A549 (cell line): ENCODE results near the gene POU2F3. TPM values are rescaled to one million over a fixed set of nuclear protein-coding genes. Genes with fewer than 3 reads are reported as not detected.

Experiments
- ATAC-seq, 2 experiments: fragments of 200-7000 bp in 1 of 2; fragments of >200 bp in 1 of 2; cut with Nextera tagmentation in 1 of 2; cut with Tn5 transposase in 1 of 2; 3 replicates each; pipeline versions ENCODE4 v1.8.0 to v1.9.1; 2018 to 2020; ENCODE audit warnings: mild to moderate bottlenecking in 1 of 2, moderate library complexity in 1 of 2
- CTCF ChIA-PET: fragments of 300-600 bp; sonication (Branson Sonifier 250); formaldehyde crosslinking; extraction: SDS; loops from one replicate; lab custom pipeline; 2021; ENCODE audit warnings: antibody characterized with exemption, inconsistent platforms; lab: Yijun Ruan, JAX
- POLR2A ChIA-PET: fragments of 350-600 bp; formaldehyde crosslinking; extraction: SDS; loops from one replicate; lab custom pipeline; 2021; ENCODE audit warnings: antibody characterized with exemption, inconsistent platforms; lab: Yijun Ruan, JAX
- DNase-seq, 2 experiments: peaks; one replicate each; pipeline versions ENCODE4 v3.0.0 to v3.0.0-alpha.2; 2011 to 2016; ENCODE audit warnings: low read depth in 1 of 2, low spot score in 1 of 2
- FAIRE-seq: peaks from 2 replicates; lab custom pipeline; 2011; peaks lifted over from hg19 to GRCh38; lab: Jason Lieb, UNC
- H3K27ac ChIP-seq, 2 experiments: fragments of >200 bp; sonication (Bioruptor Twin); formaldehyde crosslinking; 3 replicates each; pipeline ENCODE4 v1.5.1; 2016 to 2017
- H3K4me1 ChIP-seq: fragments of >200 bp; sonication (Bioruptor Twin); formaldehyde crosslinking; 3 replicates; pipeline ENCODE4 v1.6.1; 2016
- H3K4me2 ChIP-seq: fragments of >200 bp; sonication (Bioruptor Twin); formaldehyde crosslinking; 3 replicates; pipeline ENCODE4 v1.6.1; 2016
- H3K4me3 ChIP-seq: fragments of >200 bp; sonication (Bioruptor Twin); formaldehyde crosslinking; 3 replicates; pipeline ENCODE4 v1.5.1; 2016
- H3K9me3 ChIP-seq: fragments of >200 bp; sonication (Bioruptor Twin); formaldehyde crosslinking; 3 replicates; pipeline ENCODE4 v1.6.1; 2016
- ATOH8 ChIP-seq: fragments of 250-450 bp; sonication (Bioruptor Pico); IDR thresholded peaks from 2 replicates; pipeline ENCODE4 v1.5.0; 2020; ENCODE audit warnings: low read depth, mild to moderate bottlenecking, moderate library complexity
- BHLHE40 ChIP-seq: IDR thresholded peaks from 2 replicates; pipeline ENCODE4 v1.6.1; 2012; ENCODE audit warnings: low read depth, low read length, inconsistent platforms
- CBX2 ChIP-seq: fragments of 200-600 bp; sonication (generic); IDR thresholded peaks from 2 replicates; pipeline ENCODE4 v1.6.1; 2016; ENCODE audit warnings: low read depth, mild to moderate bottlenecking, borderline replicate concordance
- CBX8 ChIP-seq: fragments of 200-600 bp; sonication (generic); IDR thresholded peaks from 2 replicates; pipeline ENCODE4 v1.6.1; 2016
- EHF ChIP-seq: fragments of 250-450 bp; sonication (Bioruptor Pico); IDR thresholded peaks from 2 replicates; pipeline ENCODE4 v1.5.0; 2020; ENCODE audit warnings: mild to moderate bottlenecking
- EHMT2 ChIP-seq: fragments of 200-600 bp; sonication (generic); IDR thresholded peaks from 2 replicates; pipeline ENCODE4 v1.6.1; 2016; ENCODE audit warnings: antibody characterized with exemption, low read depth, mild to moderate bottlenecking, moderate library complexity
- EP300 ChIP-seq, 2 experiments: fragments of >200 bp; sonication (Bioruptor Twin); formaldehyde crosslinking; IDR thresholded peaks; 2 replicates in 1 of 2; 3 replicates in 1 of 2; pipeline ENCODE4 v1.6.1; 2016 to 2017
- ESRRA ChIP-seq: fragments of 150-350 bp; IDR thresholded peaks from 2 replicates; pipeline ENCODE4 v1.6.1; 2014; ENCODE audit warnings: mild to moderate bottlenecking, low read length, borderline replicate concordance
- FOSB ChIP-seq: fragments of 250-450 bp; sonication (Bioruptor Pico); IDR thresholded peaks from 2 replicates; pipeline ENCODE4 v1.5.0; 2020; ENCODE audit warnings: mild to moderate bottlenecking, moderate library complexity
- FOXS1 ChIP-seq: fragments of 250-450 bp; sonication (Bioruptor Pico); IDR thresholded peaks from 2 replicates; pipeline ENCODE4 v1.5.0; 2020; ENCODE audit warnings: mild to moderate bottlenecking, moderate library complexity
- HDAC2 ChIP-seq: fragments of 200-600 bp; sonication (generic); IDR thresholded peaks from 2 replicates; pipeline ENCODE4 v1.6.1; 2016
- HMGXB4 ChIP-seq: fragments of 250-450 bp; sonication (Bioruptor Pico); IDR thresholded peaks from 2 replicates; pipeline ENCODE4 v1.5.0; 2021; ENCODE audit warnings: mild to moderate bottlenecking, moderate library complexity, borderline replicate concordance
- HOXB13 ChIP-seq: fragments of 250-450 bp; sonication (Bioruptor Pico); IDR thresholded peaks from 2 replicates; pipeline ENCODE4 v1.5.0; 2020; ENCODE audit warnings: low read depth, mild to moderate bottlenecking, moderate library complexity
- JUN ChIP-seq, 2 experiments: fragments of >200 bp; sonication (Bioruptor Twin); formaldehyde crosslinking; IDR thresholded peaks; 2 replicates in 1 of 2; 3 replicates in 1 of 2; pipeline ENCODE4 v1.6.1; 2016 to 2017
- JUNB ChIP-seq: fragments of >200 bp; sonication (Bioruptor Twin); formaldehyde crosslinking; IDR thresholded peaks from 2 replicates; pipeline ENCODE4 v1.6.1; 2016
- KDM1A ChIP-seq: fragments of 200-600 bp; sonication (generic); IDR thresholded peaks from 2 replicates; pipeline ENCODE4 v1.6.1; 2016; ENCODE audit warnings: low read depth, mild to moderate bottlenecking
- KDM5A ChIP-seq: fragments of 200-600 bp; sonication (generic); IDR thresholded peaks from 2 replicates; pipeline ENCODE4 v1.6.1; 2016; ENCODE audit warnings: antibody characterized with exemption, mild to moderate bottlenecking
- MAFK ChIP-seq: fragments of 450-650 bp; IDR thresholded peaks from 2 replicates; pipeline ENCODE4 v1.6.1; 2014; ENCODE audit not compliant: partially characterized antibody
- MYC ChIP-seq: IDR thresholded peaks from 2 replicates; pipeline ENCODE4 v1.6.1; 2012; ENCODE audit warnings: mild to moderate bottlenecking, inconsistent platforms, low read length, improper control_type of control experiment, borderline replicate concordance
- NFE2L2 ChIP-seq: fragments of 150-350 bp; conservative IDR thresholded peaks from 2 replicates; pipeline ENCODE4 v1.6.1; 2014; ENCODE audit warnings: low read length
- PHF8 ChIP-seq: fragments of 200-600 bp; sonication (generic); IDR thresholded peaks from 2 replicates; pipeline ENCODE4 v1.6.1; 2016; ENCODE audit warnings: low read depth, mild to moderate bottlenecking, antibody characterized with exemption, moderate library complexity, borderline replicate concordance
- POLR2A ChIP-seq: IDR thresholded peaks from 2 replicates; pipeline ENCODE4 v1.6.1; 2012; ENCODE audit warnings: mild to moderate bottlenecking, low read length
- POLR2AphosphoS2 ChIP-seq: conservative IDR thresholded peaks from 2 replicates; pipeline ENCODE4 v1.6.1; 2012; ENCODE audit warnings: low read length, improper control_type of control experiment, inconsistent platforms
- RARB ChIP-seq: fragments of 250-450 bp; sonication (Bioruptor Pico); IDR thresholded peaks from 2 replicates; pipeline ENCODE4 v1.8.0; 2021; ENCODE audit warnings: mild to moderate bottlenecking, moderate library complexity
- RCOR1 ChIP-seq: fragments of 150-350 bp; IDR thresholded peaks from 2 replicates; pipeline ENCODE4 v1.6.1; 2014; ENCODE audit warnings: antibody characterized with exemption, low read length, low read depth
- REST ChIP-seq: fragments of 200-600 bp; sonication (generic); IDR thresholded peaks from 2 replicates; pipeline ENCODE4 v1.6.1; 2016; ENCODE audit warnings: antibody characterized with exemption, mild to moderate bottlenecking, moderate library complexity
- RNF2 ChIP-seq: fragments of 200-600 bp; sonication (generic); IDR thresholded peaks from 2 replicates; pipeline ENCODE4 v1.6.1; 2016; ENCODE audit warnings: low read depth, mild to moderate bottlenecking, antibody characterized with exemption, moderate library complexity, borderline replicate concordance
- SMC3 ChIP-seq: fragments of >200 bp; sonication (Bioruptor Twin); formaldehyde crosslinking; IDR thresholded peaks from 3 replicates; pipeline ENCODE4 v1.6.1; 2018; ENCODE audit warnings: inconsistent platforms
- SREBF2 ChIP-seq: fragments of 450-650 bp; IDR thresholded peaks from 2 replicates; pipeline ENCODE4 v1.6.1; 2014; ENCODE audit warnings: mild to moderate bottlenecking, moderate library complexity
- TFCP2L1 ChIP-seq: fragments of 250-450 bp; sonication (Bioruptor Pico); IDR thresholded peaks from 2 replicates; pipeline ENCODE4 v1.5.0; 2021; ENCODE audit warnings: mild to moderate bottlenecking
- ZC3H11A ChIP-seq: fragments of 450-650 bp; IDR thresholded peaks from 2 replicates; pipeline ENCODE4 v1.6.1; 2014; ENCODE audit warnings: antibody characterized with exemption, mild to moderate bottlenecking
- WGBS: methylation state at CpG from one replicate; pipeline ENCODE4 v1.1.6; 2017; ENCODE audit errors: missing lambda C conversion rate; 5-methylcytosine and 5-hydroxymethylcytosine counted together
- polyA plus RNA-seq, 4 experiments: library from polyadenylated mRNA; depleted of rRNA in 3 of 4; stranded (reverse); fragments of >200 nt; fragmentation: RNase III in 1 of 4; extraction: RNeasy Plus Mini Kit Qiagen cat#74134 plus additional on column Dnase treatment in 1 of 4; gene quantifications; 2 replicates in 3 of 4; 3 replicates in 1 of 4; pipeline ENCODE4 v1.2.3, GENCODE V29; 2011 to 2017

Gene POU2F3
- polyA plus RNA-seq, 2 of the 4 experiments (the other 2 are of a cell fraction), result not detected

GRCh38 chr11:120241277-120241676 lies 1.3 kb downstream of the POU2F3 start:
- DNase-seq, result no peak
- WGBS, result 52% methylated on average over 2 of the region's 7 CpGs
- Histone ChIP-seq H3K4me3 (no peak overlapping the region), H3K9me3 (no peaks in the 10 kb centered on the region), H3K4me2 (no peak overlapping the region), H3K4me1 (no peaks in the 10 kb centered on the region), H3K27ac (no peak overlapping the region)
- TF ChIP-seq EHF (CRISPR knock-in tag) (no peak), POLR2AphosphoS2 (no peak), ATOH8 (CRISPR knock-in tag) (no peak), HDAC2 (no peak), RNF2 (no peak), REST (no peak), EHMT2 (no peak), KDM5A (no peak), FOSB (no peak), KDM1A (no peak), CBX8 (no peak), SREBF2 (no peak), MYC (no peak), MAFK (no peak), SMC3 (no peak), FOXS1 (CRISPR knock-in tag) (no peak)
- ChIA-PET CTCF (interaction anchor here (11.3 kb wide), 1 partner anchor 60 kb away, joined by 104 read pairs; no protein-coding TSS in a partner anchor), POLR2A (no interaction called here)
- no peak for FAIRE-seq
- no peak for ATAC-seq

GRCh38 chr11:120243221-120243620 lies 3.3 kb downstream of the POU2F3 start:
- POLR2A ChIA-PET, result no interaction called here
- TF ChIP-seq RCOR1 (no peak), NFE2L2 (no peak), PHF8 (no peak), EP300 (IDR thresholded peaks at IDR 0.05) (no peak), HOXB13 (CRISPR knock-in tag) (no peak), BHLHE40 (no peak), JUNB (no peak), RARB (no peak), RNF2 (no peak), TFCP2L1 (CRISPR knock-in tag) (no peak), POLR2AphosphoS2 (no peak), CBX2 (no peak), KDM1A (no peak), POLR2A (no peak), JUN (IDR thresholded peaks at IDR 0.05) (no peak), ZC3H11A (no peak), ESRRA (no peak), HMGXB4 (CRISPR knock-in tag) (no peak)
- TF ChIP-seq, all 56 proteins: peak for 0
- no peaks in the 10 kb centered on the region for H3K9me3 ChIP-seq
- no peak overlapping the region for H3K4me2 ChIP-seq
- CTCF ChIA-PET, result interaction anchor here (0.8 to 11.3 kb wide), 5 partner anchors 9 to 63 kb away, joined by 3 to 104 read pairs (median 3); no protein-coding TSS in a partner anchor
- no peaks in the 10 kb centered on the region for H3K4me1 ChIP-seq
- no peak overlapping the region for H3K4me3 ChIP-seq
- no peak for DNase-seq
- 65% methylated on average over 2 of the region's 4 CpGs for WGBS
- no peak overlapping the region for H3K27ac ChIP-seq
- no peak for ATAC-seq
- FAIRE-seq, result no peak
